H7 (cell line): ENCODE results near the gene CLK1. TPM values are rescaled to one million over a fixed set of nuclear protein-coding genes. Genes with fewer than 3 reads are reported as not detected.
"Not testable (repeated sequence)": the region's sequence is repeated elsewhere in the genome, so short reads cannot be mapped to it uniquely, and the experiment has no call there.

ENCODE experiments used
- DNase-seq: peaks from one replicate; pipeline ENCODE4 v3.0.0; 2012
- H3K27me3 ChIP-seq: 2 replicates; pipeline ENCODE4 v1.6.0; 2011; ENCODE audit warnings: mild to moderate bottlenecking, low read length; ENCODE audit not compliant: control insufficient read depth, insufficient read depth
- H3K36me3 ChIP-seq: replicated peaks from 2 replicates; pipeline ENCODE4 v1.5.1; 2011; ENCODE audit warnings: low read length; ENCODE audit not compliant: control insufficient read depth, insufficient read depth
- H3K4me3 ChIP-seq: 2 replicates; pipeline ENCODE4 v1.5.1; 2011; ENCODE audit warnings: low read depth, mild to moderate bottlenecking, control low read depth, low read length, moderate library complexity; ENCODE audit not compliant: insufficient read depth
- total RNA-seq: library from RNA; depleted of rRNA; stranded (reverse); fragments of >200 nt; shearing (Covaris generic); gene quantifications from 2 replicates; pipeline ENCODE4 v1.2.3, GENCODE V29; 2014; rRNA removed

CLK1 gene
- 14.7 and 36.0 TPM in 2 replicates for total RNA-seq

DNA sequence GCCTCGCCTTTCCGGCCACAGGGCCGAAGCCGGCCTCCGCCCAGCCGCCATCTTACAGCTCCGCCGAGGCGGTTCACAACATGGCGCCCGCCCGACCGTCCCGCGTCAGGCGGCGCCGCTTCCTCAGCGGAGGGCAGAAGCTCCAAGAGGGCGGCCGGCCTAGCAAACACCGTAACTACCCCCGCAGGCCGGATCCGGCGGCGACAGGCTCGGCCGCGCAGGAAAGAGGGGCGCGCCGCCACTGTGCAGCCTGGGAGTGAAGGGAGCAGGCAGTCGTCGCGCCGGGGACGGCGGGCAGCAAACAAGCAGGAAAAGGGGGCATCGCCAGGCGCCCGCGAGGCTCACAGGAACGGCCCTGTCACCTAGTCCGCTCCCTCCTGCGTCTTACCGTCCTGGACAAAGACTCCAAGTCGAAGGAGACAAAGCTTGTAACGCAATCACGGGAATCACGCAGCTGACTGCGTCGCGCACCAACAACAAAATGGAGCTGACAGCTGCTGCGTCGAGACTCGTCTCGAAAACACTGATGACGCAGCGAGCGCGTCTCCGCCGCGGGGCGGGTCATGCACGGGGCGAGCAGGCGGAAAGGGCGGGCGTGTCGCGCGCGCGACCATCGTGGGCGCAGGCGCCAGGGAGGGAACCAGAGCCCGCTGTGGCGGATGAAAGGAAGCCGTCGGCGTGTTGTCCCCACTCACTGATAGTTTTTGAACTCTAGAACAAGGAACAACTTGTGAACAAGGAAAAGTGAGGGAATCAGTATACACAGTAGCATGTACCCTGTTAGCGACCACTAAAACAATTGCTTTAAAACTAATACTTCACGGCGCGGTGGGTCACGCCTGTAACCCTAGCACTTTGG is at the start of gene CLK1:
Gene CLK1, minus strand, starts transcription at position 483 of the 859 bp plus-strand sequence. CDS start 2,796 bp downstream, outside the sequence.
- peak; percentile 92 for DNase-seq
- H3K4me3 ChIP-seq, result peak within 1 kb of the TSS; percentile 96
- H3K36me3 ChIP-seq, result peaks cover 13% of the 10 kb centered on the region
- no peaks in the 10 kb centered on the region for H3K27me3 ChIP-seq

DNA sequence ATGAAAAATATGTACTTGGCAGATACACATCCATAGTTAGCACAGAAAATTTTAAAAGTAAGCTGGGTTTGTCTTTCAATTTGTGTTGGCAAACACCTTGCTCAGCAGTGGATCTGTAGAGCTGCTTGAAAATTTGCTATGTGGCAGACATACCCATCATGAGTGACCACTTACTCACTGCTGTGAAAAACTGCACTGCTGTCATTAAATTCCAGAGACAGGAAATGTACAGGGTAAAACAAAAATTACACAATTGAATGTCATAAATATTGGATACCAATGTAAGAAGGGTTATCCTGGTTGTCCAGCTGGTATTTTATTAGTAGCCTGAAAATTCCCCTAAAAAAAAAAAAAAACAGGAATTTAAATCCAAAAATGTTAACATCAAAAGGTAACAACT is 49.2 kb upstream of the CLK1 start:
- DNase-seq, result no peak
- Histone ChIP-seq H3K27me3 (no peaks in the 10 kb centered on the region), H3K4me3 (no peak overlapping the region), H3K36me3 (peaks cover 26% of the 10 kb centered on the region)

DNA sequence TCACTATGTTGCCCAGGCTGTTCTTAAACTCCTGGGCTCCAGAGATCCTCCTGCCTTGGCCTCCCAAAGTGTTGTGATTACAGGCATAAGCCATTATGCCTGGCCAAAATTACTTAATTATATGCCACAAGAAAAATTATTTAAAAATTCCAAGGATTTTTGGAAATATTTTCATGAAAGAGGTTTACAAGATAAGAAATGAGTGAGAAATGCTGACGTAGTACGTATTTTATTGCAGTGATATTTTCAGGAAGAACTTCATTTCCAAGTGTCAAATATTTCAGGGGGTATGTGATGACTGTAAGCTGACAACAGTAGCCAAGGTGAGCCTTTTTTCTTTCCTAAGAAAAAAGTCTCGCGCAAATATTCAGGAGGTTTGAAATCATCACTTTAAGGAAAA is 45.5 kb upstream of the CLK1 start:
- DNase-seq, result no peak
- Histone ChIP-seq H3K36me3 (peaks cover 19% of the 10 kb centered on the region), H3K4me3 (no peak overlapping the region), H3K27me3 (no peaks in the 10 kb centered on the region)

DNA sequence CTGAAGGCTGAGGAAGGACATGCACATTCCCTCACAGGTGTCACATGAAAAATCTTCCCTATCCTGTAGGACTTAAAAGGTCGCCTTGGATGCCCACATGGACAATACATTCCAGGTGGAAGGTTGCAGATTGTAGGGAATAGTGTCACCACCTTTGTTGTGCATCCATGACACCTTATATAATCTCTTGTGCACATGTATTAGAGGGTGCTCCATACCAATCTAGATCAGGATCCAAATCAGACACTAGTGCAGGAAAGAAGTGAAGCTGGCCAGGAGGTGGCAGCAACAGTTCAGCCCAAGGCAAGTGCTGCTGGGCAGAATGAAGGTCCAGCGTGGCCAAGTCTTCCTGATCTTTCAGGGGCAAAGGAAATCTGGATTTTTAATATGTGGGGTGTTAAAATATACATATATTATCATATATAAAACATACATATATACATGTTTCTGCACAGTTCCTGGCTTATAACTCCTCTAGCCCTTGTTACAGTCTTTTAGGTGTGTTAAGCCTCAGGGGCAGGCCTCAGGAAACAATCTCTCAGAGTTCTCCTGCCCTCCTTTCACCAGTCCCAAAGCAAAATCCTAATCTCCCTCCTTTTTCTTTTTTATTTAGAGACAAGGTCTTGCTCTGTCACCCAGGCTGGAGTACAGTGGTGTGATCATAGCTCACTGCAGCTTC is 41.3 kb upstream of the CLK1 start:
- H3K36me3 ChIP-seq, result peaks cover 15% of the 10 kb centered on the region
- no peak overlapping the region for H3K4me3 ChIP-seq
- no peaks in the 10 kb centered on the region for H3K27me3 ChIP-seq
- peak; percentile 69 for DNase-seq

DNA sequence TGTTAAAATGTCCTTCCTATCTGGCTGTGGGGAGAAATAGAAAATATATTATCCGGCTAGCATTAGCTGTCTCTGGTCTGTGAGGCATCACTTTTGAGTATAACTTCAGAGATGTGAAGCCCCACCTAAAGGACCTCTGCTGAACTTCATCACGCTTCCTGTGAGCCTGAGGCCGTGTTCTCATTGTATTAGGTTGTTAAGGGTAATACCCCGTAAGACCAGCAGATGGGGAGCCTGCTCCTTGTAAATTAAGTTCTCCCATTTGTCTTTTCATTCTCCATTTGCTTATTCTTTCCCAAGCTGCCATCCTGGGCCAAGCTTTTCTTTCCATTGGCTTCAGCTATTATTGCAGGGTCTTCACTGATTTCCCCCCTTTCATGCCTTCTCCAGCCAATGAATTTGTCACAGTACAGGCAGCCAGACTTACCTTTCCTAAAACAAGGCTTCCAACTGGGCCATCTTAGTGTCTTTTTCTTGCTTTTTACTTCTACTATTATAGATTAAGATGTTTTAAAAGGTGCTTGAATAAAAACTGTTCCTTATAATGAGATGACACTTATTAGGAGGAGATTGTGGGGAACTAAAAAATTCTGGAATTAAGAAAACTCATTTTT is 37.1 kb upstream of the CLK1 start:
- H3K36me3 ChIP-seq, result peaks cover 18% of the 10 kb centered on the region
- DNase-seq, result peak; percentile 87
- no peaks in the 10 kb centered on the region for H3K27me3 ChIP-seq
- H3K4me3 ChIP-seq, result no peak overlapping the region

DNA sequence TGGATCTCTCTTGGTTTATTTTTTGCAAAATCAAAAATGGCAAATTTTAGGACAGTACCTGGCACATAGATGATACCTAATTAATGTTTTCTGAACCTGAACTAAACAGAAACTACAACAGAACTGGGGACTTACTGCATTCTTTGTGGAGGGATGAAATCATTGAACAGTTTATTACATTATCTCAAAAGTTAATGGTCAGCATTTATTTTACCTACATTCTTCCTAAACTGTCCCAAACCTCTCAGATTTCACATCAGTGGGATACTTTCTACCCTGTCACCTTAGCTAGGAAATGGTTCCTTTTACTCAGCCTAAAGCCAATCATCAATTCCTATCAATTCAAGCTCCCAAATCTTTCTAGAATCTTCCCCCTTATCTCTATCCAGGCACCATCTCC is 35.0 kb upstream of the CLK1 start:
- DNase-seq, result no peak
- H3K36me3 ChIP-seq, result peaks cover 33% of the 10 kb centered on the region
- no peaks in the 10 kb centered on the region for H3K27me3 ChIP-seq
- H3K4me3 ChIP-seq, result no peak overlapping the region

DNA sequence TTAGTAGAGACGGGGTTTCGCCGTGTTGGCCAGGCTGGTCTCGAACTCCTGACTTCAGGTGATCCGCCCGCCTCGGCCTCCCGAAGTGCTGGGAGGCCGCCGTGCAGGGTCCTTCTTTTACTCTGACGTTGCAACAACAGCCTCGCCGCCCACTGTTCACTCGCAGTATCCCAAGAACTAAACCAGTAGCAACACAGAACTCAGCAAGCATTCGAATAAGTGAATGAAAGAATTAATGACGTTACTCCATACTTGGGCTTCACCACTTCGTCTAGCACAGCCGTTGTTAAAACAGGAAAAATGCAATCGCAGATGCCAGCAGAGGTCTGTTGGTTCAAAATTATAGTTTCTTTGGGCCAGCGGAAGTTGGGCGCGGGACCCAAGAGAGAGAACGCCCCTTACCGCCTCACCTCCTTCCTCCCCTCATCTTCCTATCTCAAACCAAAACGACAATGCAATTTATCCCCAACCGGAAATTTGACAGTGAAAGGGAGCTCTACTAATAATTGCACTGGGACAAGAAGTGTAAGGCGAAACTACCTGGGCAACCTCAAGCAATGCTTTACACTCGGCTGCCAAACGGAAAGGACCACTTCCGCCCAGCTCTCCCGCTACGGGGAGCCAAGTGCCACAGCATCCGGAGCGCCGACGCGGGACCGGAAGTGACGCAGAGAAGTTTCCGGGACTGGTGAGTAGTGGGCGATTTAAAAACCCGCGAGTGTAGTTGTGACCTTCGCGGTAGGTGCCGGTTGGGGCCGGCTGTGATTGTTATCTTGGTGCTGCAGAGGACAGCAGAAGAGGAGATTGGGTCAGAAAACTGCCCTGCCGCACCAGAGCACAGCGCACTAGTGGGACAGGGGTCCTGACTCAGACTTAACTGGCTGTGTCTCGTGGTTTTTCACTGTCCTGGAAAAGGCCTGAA is 24.5 kb upstream of the CLK1 start, which contains the start of the genes NIF3L1 and PPIL3:
Gene NIF3L1, plus strand, starts transcription at position 668 of the 922 bp plus-strand sequence. CDS start 2,573 bp downstream, outside the sequence.
Gene PPIL3, minus strand, starts transcription at position 374 of the 922 bp plus-strand sequence. CDS start 1,462 bp downstream, outside the sequence.
- Histone ChIP-seq H3K27me3 (no peaks in the 10 kb centered on the region), H3K36me3 (peaks cover 3% of the 10 kb centered on the region), H3K4me3 (peak within 1 kb of the TSS; percentile 94)
- peak; percentile 88 for DNase-seq

DNA sequence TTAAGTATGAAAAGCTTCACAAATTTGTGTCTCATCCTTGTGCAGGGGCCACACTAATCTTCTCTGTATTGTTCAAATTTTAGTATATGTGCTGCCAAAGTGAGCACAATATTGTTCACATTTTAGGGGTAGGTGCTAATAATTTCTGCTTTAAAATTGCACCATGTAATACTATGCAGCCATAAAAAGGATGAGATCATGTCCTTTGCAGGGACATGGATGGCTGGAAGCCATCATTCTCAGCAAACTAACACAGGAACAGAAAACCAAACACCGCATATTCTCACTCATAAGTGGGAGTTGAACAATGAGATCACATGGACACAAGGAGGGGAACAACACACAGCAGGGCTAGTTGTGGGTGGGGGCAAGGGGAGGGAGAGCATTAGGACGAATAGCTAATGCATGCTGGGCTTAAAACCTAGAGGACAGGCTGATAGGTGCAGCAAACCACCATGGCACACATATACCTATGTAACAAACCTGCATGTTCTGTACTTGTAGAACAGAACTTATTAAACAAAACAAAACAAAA is 17.3 kb upstream of the CLK1 start:
- H3K4me3 ChIP-seq, H3K27me3 ChIP-seq, DNase-seq: not testable (repeated sequence)
- H3K36me3 ChIP-seq, result peaks cover 11% of the 10 kb centered on the region

DNA sequence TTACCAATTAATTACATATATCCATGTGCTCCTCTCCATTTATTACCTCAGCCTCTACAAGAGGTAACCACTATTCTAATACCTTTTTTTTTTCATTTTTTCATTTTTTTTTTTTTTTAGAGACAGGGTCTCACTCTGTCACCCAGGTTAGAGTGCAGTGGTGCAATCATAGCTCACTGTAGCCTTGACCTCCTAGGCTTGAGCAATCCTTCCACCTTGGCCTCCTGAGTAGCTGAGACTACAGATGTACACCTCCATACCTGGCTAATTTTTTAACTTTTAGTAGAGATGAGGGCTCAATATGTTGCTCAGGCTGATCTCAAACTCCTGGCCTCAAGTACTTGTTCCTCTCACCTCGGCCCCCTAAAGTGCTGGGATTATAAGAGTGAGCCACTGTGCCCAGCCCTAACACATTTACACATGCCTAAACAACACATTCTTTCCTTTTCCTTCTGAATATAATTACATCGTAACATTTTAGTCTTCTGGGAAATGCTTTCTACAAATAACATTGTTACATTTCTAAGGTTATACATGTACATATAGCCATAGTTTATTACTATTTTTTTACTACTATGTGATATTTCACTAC is 13.9 kb upstream of the CLK1 start:
- H3K4me3 ChIP-seq, result no peak overlapping the region
- no peaks in the 10 kb centered on the region for H3K27me3 ChIP-seq
- DNase-seq, result no peak
- peaks cover 10% of the 10 kb centered on the region for H3K36me3 ChIP-seq

DNA sequence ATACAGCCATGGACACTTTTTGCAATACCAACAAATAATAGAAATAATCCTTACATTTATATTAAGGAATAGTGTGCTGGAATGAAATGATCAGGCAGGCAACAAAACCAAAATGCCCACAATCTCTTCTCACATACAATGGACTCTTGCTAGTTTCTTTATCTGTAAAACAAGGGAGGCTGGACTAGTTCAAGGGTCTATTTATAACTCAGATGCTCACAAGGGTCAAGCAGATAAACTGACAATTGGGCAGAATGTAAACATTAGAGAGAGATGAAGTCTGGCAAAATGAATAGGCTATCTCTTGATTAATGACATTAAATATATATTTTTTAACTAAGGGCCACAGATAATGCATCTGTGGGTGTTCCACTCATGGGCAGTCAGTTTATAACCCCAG is 13.0 kb upstream of the CLK1 start:
- Histone ChIP-seq H3K36me3 (peaks cover 10% of the 10 kb centered on the region), H3K4me3 (no peak overlapping the region), H3K27me3 (no peaks in the 10 kb centered on the region)
- no peak for DNase-seq

DNA sequence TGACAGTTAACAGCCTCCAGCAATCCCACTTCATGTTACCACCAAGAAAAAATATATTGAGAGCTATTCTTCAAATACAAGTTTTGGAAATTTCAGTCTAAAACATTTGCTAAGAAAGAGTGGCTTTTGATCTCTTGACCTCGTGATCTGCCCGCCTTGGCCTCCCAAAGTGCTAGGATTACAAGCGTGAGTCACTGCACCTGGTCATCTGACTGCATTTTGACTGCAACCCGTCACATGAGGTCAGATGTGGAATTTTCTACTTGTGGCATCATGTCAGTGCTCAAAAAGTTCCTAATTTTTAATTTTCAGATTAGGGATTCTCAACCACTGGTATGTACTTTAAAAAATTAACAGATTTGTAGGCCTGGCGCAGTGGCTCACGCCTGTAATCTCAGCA is 9.1 kb upstream of the CLK1 start:
- DNase-seq, result no peak
- H3K36me3 ChIP-seq, result peaks cover 5% of the 10 kb centered on the region
- H3K4me3 ChIP-seq, result no peak overlapping the region
- no peaks in the 10 kb centered on the region for H3K27me3 ChIP-seq

DNA sequence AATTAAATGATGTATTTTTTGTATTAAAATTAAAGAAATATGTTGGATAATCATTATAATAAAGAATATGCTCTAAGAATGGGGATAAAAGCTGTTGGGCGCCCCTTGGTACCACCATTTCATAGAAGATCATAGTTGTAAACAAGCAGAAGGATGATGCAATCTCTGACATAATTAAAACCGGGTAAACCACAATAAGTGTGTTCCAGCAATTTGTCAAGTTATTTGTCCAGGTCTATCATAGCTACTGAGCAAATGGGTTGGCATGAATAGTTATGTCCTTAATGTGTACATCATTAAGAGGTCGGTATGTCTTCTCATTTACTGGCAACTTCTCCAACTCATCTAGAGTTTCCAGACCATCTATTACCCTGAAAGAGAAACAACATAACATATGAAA is 6.7 kb upstream of the CLK1 start:
- DNase-seq, result no peak
- H3K36me3 ChIP-seq, result peaks cover 2% of the 10 kb centered on the region; the same call in 1 of the 2 replicates

DNA sequence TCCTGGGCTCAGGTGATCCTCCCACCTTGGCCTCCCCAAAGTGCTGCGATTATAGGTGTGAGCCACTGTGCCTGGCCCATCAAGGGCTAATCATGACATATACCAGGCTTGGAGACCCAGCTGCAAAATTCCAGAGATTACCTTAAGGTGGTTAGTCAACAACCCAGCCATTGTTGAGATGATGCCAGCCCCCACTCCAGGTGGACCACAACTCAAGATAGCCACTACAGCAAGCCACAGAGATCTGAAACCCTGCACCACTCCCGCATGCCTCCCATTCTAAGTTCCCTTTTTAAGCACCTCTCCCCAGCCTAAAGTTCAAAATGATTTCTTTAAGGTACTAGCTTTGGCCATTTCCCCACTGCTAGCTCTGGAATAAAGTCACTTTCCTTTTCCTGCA is 4.6 kb upstream of the CLK1 start:
- DNase-seq, result no peak
- Histone ChIP-seq H3K27me3 (no peaks in the 10 kb centered on the region), H3K36me3 (no peaks in the 10 kb centered on the region; the same call in 1 of the 2 replicates), H3K4me3 (no peak overlapping the region)

More for the DNA sequence above, 6.7 kb upstream of the CLK1 start:
- Histone ChIP-seq H3K4me3 (no peak overlapping the region), H3K27me3 (no peaks in the 10 kb centered on the region)
